PC-3 (cell line): Measurements from ENCODE around the gene EIF4E1B. TPM values are rescaled to one million over a fixed set of nuclear protein-coding genes. Genes with fewer than 3 reads are reported as not detected.

Experiments
- ATAC-seq: fragments of 200-7000 bp; cut with Tn5 transposase; 2 replicates; pipeline ENCODE4 v1.9.1; 2020; ENCODE audit warnings: mild to moderate bottlenecking, moderate library complexity
- BruUV-seq: library from RNA; stranded (reverse); fragments of 400-500 nt; replicated peaks from 2 replicates; lab custom pipeline; 2021; lab: Mats Ljungman, UMichigan
- CTCF ChIA-PET: fragments of 300-600 bp; sonication (Branson Sonifier 250); formaldehyde crosslinking; loops from one replicate; lab custom pipeline; 2022; ENCODE audit warnings: antibody characterized with exemption; lab: Charles Lee
- POLR2A ChIA-PET: fragments of 300-600 bp; sonication (Branson Sonifier 250); formaldehyde crosslinking; loops from one replicate; lab custom pipeline; 2022; ENCODE audit warnings: antibody characterized with exemption; ENCODE audit not compliant: unreplicated experiment; lab: Charles Lee
- DNase-seq: peaks from one replicate; pipeline ENCODE4 v3.0.0-alpha.2; 2015
- H2AFZ ChIP-seq: fragments of 300-600 bp; sonication (generic); 2 replicates; pipeline ENCODE4 v1.6.0; 2016; ENCODE audit warnings: antibody characterized with exemption, low read length
- H3F3A ChIP-seq: fragments of 300-600 bp; sonication (generic); one replicate; pipeline ENCODE4 v1.6.0; 2017; ENCODE audit warnings: antibody characterized with exemption, low read length, control low read depth, mild to moderate bottlenecking; ENCODE audit not compliant: unreplicated experiment
- H3K27ac ChIP-seq: fragments of 300-600 bp; sonication (generic); 2 replicates; pipeline ENCODE4 v1.5.1; 2016; ENCODE audit warnings: mild to moderate bottlenecking, low read length
- H3K27me3 ChIP-seq: fragments of 300-600 bp; sonication (generic); 2 replicates; pipeline ENCODE4 v1.6.1; 2016; ENCODE audit warnings: low read length, mixed read lengths
- H3K36me3 ChIP-seq: fragments of 300-600 bp; sonication (generic); 2 replicates; pipeline ENCODE4 v1.6.1; 2016; ENCODE audit warnings: low read depth, mixed run types, low read length, mixed read lengths
- H3K4me1 ChIP-seq: fragments of 300-600 bp; sonication (generic); 2 replicates; pipeline ENCODE4 v1.5.1; 2016; ENCODE audit warnings: low read length; ENCODE audit not compliant: insufficient read depth
- H3K4me2 ChIP-seq: fragments of 300-600 bp; sonication (generic); 2 replicates; pipeline ENCODE4 v1.6.0; 2016; ENCODE audit warnings: low read length
- H3K4me3 ChIP-seq: fragments of 300-600 bp; sonication (generic); 2 replicates; pipeline ENCODE4 v1.5.1; 2016; ENCODE audit warnings: mild to moderate bottlenecking, low read length, mixed read lengths
- H3K79me2 ChIP-seq: fragments of 300-600 bp; sonication (generic); 2 replicates; pipeline ENCODE4 v1.6.1; 2017; ENCODE audit warnings: low read length, mixed read lengths
- H3K9ac ChIP-seq: fragments of 300-600 bp; sonication (generic); 2 replicates; pipeline ENCODE4 v1.6.0; 2016; ENCODE audit warnings: mild to moderate bottlenecking, low read length
- H3K9me2 ChIP-seq: fragments of 300-600 bp; sonication (generic); replicated peaks from 2 replicates; pipeline ENCODE4 v1.6.1; 2016; ENCODE audit warnings: mixed run types, low read length, mixed read lengths
- H3K9me3 ChIP-seq: fragments of 300-600 bp; sonication (generic); 2 replicates; pipeline ENCODE4 v1.6.1; 2016; ENCODE audit warnings: low read length, mixed read lengths
- H4K20me1 ChIP-seq: fragments of 300-600 bp; sonication (generic); 2 replicates; pipeline ENCODE4 v1.6.1; 2016; ENCODE audit warnings: low read length, mixed read lengths
- EZH2 ChIP-seq: fragments of 300-600 bp; sonication (generic); IDR thresholded peaks from one replicate; pipeline ENCODE4 v1.6.1; 2017; ENCODE audit warnings: antibody characterized with exemption, mild to moderate bottlenecking, low read length; ENCODE audit not compliant: unreplicated experiment
- EZH2phosphoT487 ChIP-seq: fragments of 300-600 bp; sonication (generic); IDR thresholded peaks from 2 replicates; pipeline ENCODE4 v1.6.1; 2018; ENCODE audit warnings: mild to moderate bottlenecking, antibody characterized with exemption, low read length, borderline replicate concordance
- intact Hi-C: fragments of 100-400 bp; cut with micrococcal nuclease; formaldehyde crosslinking; loops from 2 replicates; pipeline ENCODE4 v1.9.0; 2023
- total RNA-seq: library from RNA; depleted of rRNA; stranded (reverse); fragments of >200 nt; gene quantifications from 2 replicates; pipeline ENCODE4 v1.2.3, GENCODE V29; 2014
- TF ChIP-seq, protein P1 (sequence below): fragments of 300-600 bp; sonication (generic); conservative IDR thresholded peaks from 2 replicates; pipeline ENCODE4 v1.5.1; 2017; ENCODE audit warnings: antibody characterized with exemption, low read depth, mild to moderate bottlenecking, low read length

EIF4E1B gene
- total RNA-seq, 1 experiment from 2014 or later, result not detected

DNA sequence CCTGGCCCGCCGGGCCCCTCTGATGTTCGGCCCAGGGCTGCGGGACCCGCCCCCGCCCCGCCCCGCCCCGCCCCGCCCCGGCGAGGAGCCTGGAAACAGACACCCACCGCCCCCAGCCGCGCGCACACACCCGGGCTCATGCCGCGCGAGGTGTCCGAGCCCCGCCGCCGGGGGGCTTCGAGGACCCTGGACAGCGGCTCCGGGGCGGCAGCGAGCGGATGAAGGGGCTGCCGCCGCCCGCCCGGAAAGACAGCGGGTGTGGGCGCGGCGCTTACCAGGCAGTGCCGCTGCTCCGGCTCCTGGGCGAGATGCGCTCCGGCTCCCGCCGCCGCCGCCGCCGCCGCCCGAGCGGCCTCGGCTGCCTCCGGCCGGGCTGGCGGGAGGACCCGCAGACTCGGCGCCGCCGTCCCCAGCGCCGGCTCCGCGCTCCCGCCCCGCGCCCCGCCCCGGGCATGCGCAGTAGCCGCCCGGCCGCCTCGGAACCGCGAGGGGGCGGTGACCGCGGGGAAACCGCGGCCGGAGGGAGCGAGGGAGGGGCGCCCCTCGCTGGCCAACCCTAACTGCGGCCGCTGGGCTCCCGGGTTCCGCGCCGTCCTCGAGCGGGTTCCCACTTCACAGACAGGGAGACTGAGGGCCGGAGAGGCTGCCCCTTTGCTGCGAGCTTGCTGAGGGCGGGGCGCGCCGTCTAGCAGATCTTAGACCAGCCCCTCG is 20.6 kb upstream of the EIF4E1B start, which contains the start of gene GPRIN1:
Gene GPRIN1 (minus strand): TSS at position 433 of the 711 bp plus-strand sequence. CDS start 10,322 bp downstream, outside the sequence.
- H3F3A ChIP-seq, result no peaks in the 10 kb centered on the region
- no peak within 1 kb of the TSS for H3K27ac ChIP-seq
- H3K9ac ChIP-seq, result peak within 1 kb of the TSS; percentile 53
- 0 out of 2 replicates have a peak, but pooled peaks cover 6% of the 10 kb centered on the region for H3K79me2 ChIP-seq
- ATAC-seq (peak; percentile 72), DNase-seq (peak; percentile 68)
- H3K27me3 ChIP-seq, result no peaks in the 10 kb centered on the region
- H4K20me1 ChIP-seq, result peaks cover 11% of the 10 kb centered on the region
- CTCF ChIA-PET, result no interaction called here
- H3K4me3 ChIP-seq, result peak within 1 kb of the TSS; percentile 77
- H3K9me2 ChIP-seq, result no peaks in the 10 kb centered on the region
- no peaks in the 10 kb centered on the region for H3K9me3 ChIP-seq
- POLR2A ChIA-PET, result no interaction called here
- H3K4me2 ChIP-seq, result peak within 1 kb of the TSS; percentile 92
- H3K4me1 ChIP-seq, result peaks cover 21% of the 10 kb centered on the region
- H2AFZ ChIP-seq, result peak within 1 kb of the TSS; percentile 91
- TF ChIP-seq EZH2 (no peak), EZH2phosphoT487 (no peak)
- TF ChIP-seq, protein P1, sequence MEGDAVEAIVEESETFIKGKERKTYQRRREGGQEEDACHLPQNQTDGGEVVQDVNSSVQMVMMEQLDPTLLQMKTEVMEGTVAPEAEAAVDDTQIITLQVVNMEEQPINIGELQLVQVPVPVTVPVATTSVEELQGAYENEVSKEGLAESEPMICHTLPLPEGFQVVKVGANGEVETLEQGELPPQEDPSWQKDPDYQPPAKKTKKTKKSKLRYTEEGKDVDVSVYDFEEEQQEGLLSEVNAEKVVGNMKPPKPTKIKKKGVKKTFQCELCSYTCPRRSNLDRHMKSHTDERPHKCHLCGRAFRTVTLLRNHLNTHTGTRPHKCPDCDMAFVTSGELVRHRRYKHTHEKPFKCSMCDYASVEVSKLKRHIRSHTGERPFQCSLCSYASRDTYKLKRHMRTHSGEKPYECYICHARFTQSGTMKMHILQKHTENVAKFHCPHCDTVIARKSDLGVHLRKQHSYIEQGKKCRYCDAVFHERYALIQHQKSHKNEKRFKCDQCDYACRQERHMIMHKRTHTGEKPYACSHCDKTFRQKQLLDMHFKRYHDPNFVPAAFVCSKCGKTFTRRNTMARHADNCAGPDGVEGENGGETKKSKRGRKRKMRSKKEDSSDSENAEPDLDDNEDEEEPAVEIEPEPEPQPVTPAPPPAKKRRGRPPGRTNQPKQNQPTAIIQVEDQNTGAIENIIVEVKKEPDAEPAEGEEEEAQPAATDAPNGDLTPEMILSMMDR, result peak; percentile 28; the same call in 1 of the 2 replicates
- no peaks in the 10 kb centered on the region for H3K36me3 ChIP-seq
- BruUV-seq, result no TSS peak
- intact Hi-C loops, result no loop called here

- TF ChIP-seq EZH2phosphoT487, result no peak
- no peak for TF ChIP-seq EZH2
- TF ChIP-seq, protein P1, result no peak
- DNase-seq, result no peak
- no peaks in the 10 kb centered on the region for H3F3A ChIP-seq
- no peaks in the 10 kb centered on the region for H3K36me3 ChIP-seq
- peak overlapping the region; percentile 53 for H3K9ac ChIP-seq
- 0 out of 2 replicates have a peak, but pooled peaks cover 6% of the 10 kb centered on the region for H3K79me2 ChIP-seq
- H4K20me1 ChIP-seq, result peaks cover 11% of the 10 kb centered on the region
- POLR2A ChIA-PET, result no interaction called here
- ATAC-seq, result no peak
- intact Hi-C loops, result no loop called here
- H3K4me3 ChIP-seq, result peak overlapping the region; percentile 77
- H2AFZ ChIP-seq, result peak overlapping the region; percentile 91
- H3K9me2 ChIP-seq, result no peaks in the 10 kb centered on the region
- peak overlapping the region; percentile 92 for H3K4me2 ChIP-seq
- CTCF ChIA-PET, result no interaction called here
- no peaks in the 10 kb centered on the region for H3K27me3 ChIP-seq
- H3K27ac ChIP-seq, result no peak overlapping the region
- no TSS peak for BruUV-seq
- no peaks in the 10 kb centered on the region for H3K9me3 ChIP-seq
- peaks cover 25% of the 10 kb centered on the region for H3K4me1 ChIP-seq
Measured at GRCh38 chr5:176610435-176610773, 20.1 kb upstream of the EIF4E1B start.

DNA sequence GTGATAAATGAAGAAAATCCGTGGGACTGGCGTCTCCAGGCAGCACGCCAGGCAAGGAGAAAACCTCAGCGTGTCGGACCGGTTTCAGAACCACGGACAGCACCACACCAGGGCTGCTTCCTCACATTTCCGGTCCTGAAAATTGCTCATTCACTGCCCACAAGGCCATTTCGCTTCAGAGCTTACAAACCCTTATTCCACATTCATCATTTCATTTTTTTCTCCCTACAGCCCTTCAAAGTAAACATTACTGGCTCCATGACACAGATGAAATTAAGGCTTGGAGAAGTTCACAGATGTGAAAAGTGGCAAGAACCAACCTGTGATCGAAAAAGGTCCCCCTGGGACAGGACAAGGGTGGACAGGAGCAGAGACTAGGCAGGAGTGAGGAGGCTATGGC is 19.0 kb upstream of the EIF4E1B start:
- no peaks in the 10 kb centered on the region for H3K9me2 ChIP-seq
- no peak overlapping the region for H3K27ac ChIP-seq
- H3F3A ChIP-seq, result no peaks in the 10 kb centered on the region
- H4K20me1 ChIP-seq, result peaks cover 11% of the 10 kb centered on the region
- 0 out of 2 replicates have a peak, but pooled peaks cover 6% of the 10 kb centered on the region for H3K79me2 ChIP-seq
- H2AFZ ChIP-seq, result no peak overlapping the region
- peaks cover 27% of the 10 kb centered on the region for H3K4me1 ChIP-seq
- CTCF ChIA-PET, result no interaction called here
- no peak overlapping the region for H3K9ac ChIP-seq
- no TSS peak for BruUV-seq
- intact Hi-C loops, result no loop called here
- no peak overlapping the region for H3K4me3 ChIP-seq
- TF ChIP-seq EZH2phosphoT487 (no peak), EZH2 (no peak)
- TF ChIP-seq, protein P1, result no peak
- H3K36me3 ChIP-seq, result no peaks in the 10 kb centered on the region
- POLR2A ChIA-PET, result no interaction called here
- no peaks in the 10 kb centered on the region for H3K27me3 ChIP-seq
- H3K4me2 ChIP-seq, result no peak overlapping the region
- DNase-seq, result peak; percentile 85
- ATAC-seq, result no peak
- H3K9me3 ChIP-seq, result no peaks in the 10 kb centered on the region
